Coronary artery (tissue), 2 donors: ENCODE results near the gene MROH2A.

Source experiments
- DNase-seq: peaks from one replicate; pipeline ENCODE4 v3.0.0-alpha.2; 2017; ENCODE audit warnings: low spot score
- H3K27ac ChIP-seq, 2 donors: fragments of 200-600 bp; sonication (generic); one replicate each; pipeline ENCODE4 v1.5.1; 2016 to 2019
- H3K4me3 ChIP-seq: fragments of 200-600 bp; sonication (generic); 2 replicates; pipeline ENCODE4 v1.5.1; 2016; ENCODE audit warnings: mild to moderate bottlenecking, moderate library complexity
- TF ChIP-seq, protein P1 (sequence below): fragments of 200-600 bp; sonication (generic); IDR thresholded peaks from one replicate; pipeline ENCODE4 v1.5.1; 2019; ENCODE audit warnings: antibody characterized with exemption

The MROH2A gene

DNA sequence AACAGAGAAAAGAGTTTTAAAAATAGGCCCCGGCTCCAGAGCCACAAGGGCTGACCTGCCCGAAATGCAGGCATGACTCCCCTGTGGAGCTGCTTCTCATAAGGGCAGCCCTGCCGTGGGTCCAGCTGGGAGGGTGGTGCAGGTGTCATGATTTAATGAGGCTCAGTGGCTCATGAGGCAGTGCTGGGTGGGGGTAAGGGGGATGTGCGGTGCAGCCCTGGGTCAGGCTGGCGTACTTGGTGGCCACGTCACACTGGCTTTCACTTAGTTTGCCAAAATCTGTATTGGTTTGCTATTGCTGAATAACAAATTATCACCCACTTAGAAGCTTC is 42.6 kb downstream of the MROH2A start:
- TF ChIP-seq, protein P1, sequence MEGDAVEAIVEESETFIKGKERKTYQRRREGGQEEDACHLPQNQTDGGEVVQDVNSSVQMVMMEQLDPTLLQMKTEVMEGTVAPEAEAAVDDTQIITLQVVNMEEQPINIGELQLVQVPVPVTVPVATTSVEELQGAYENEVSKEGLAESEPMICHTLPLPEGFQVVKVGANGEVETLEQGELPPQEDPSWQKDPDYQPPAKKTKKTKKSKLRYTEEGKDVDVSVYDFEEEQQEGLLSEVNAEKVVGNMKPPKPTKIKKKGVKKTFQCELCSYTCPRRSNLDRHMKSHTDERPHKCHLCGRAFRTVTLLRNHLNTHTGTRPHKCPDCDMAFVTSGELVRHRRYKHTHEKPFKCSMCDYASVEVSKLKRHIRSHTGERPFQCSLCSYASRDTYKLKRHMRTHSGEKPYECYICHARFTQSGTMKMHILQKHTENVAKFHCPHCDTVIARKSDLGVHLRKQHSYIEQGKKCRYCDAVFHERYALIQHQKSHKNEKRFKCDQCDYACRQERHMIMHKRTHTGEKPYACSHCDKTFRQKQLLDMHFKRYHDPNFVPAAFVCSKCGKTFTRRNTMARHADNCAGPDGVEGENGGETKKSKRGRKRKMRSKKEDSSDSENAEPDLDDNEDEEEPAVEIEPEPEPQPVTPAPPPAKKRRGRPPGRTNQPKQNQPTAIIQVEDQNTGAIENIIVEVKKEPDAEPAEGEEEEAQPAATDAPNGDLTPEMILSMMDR = no peak
- H3K4me3 ChIP-seq = no peak overlapping the region
- H3K27ac ChIP-seq = no peak overlapping the region
- peak; percentile 60 for DNase-seq

DNA sequence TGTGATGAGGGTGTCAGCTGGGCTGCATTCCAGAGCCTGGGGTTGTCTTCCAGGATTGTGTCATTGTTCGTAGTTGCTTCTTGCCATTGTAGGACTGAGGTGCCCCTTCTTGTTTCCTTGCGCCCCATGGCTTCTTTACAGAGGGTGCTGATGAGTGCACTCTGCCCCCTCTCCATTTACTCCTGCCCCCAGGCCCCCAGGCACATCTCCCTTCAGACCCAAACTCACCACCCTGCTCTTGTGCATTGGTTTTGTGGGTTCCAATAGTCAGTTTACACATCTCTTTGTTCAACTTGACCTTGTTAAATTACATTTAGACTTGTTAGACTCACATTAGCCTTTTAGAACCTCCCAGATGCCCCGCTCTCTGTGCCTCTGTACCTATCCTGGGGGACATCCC is 43.1 kb downstream of the MROH2A start:
- TF ChIP-seq, protein P1 = no peak
- no peak overlapping the region for H3K4me3 ChIP-seq
- H3K27ac ChIP-seq = no peak overlapping the region
- DNase-seq = peak; percentile 45

DNA sequence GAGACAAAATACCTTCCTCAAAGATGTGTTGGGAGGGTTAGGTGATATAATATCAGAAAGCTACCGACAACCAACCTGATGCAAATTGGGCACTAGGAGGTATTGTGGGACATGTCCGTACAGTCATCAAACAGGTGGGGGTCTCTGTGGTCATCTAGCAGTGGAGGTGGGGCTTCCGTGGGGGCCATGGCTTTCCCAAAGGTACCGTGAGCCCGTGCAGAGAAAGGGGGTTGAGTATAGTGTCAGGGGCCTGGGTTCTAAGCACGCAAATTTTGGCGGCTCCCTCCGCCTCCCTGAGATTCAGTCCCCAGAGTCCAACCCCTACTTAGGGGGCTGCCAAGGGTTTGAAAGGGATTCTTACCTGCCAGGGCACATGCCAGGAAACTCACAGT is 43.6 kb downstream of the MROH2A start:
- DNase-seq = no peak
- H3K4me3 ChIP-seq = no peak overlapping the region
- no peak overlapping the region for H3K27ac ChIP-seq
- TF ChIP-seq, protein P1 = no peak

DNA sequence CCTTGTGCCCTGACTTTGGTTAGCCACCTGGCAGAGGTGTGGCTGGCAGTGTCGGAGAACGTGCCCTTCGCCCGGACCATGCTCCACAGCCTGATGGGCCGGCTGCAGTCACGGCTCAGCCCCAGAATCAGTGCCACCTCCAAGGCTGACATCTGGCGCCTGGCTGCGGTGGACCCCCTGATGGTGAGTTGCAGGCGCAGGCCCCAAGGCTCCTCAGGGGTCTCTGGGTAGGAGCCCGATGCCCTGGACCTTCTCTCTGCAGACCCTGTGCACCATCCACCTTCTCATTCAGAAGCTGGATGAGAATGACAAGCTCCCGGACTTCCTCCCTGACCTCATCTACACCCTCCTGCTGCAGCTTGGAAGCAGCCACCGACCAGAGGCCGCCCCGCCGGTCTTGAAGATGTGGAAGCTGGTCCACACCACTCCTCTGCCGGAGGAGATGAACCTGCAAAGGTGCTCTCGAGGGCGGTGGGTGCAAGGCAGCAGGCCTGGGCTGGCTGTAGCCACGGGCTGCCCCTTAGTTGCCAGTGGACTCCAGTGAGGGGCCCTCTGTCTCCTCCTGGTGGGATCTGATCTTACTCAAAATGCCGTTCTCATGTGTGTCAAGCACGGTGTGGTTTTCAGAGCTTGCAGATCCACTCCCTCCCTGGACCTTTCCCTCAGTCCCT is 44.1 kb downstream of the MROH2A start:
- no peak overlapping the region for H3K4me3 ChIP-seq
- DNase-seq = peak; percentile 68
- no peak overlapping the region for H3K27ac ChIP-seq
- TF ChIP-seq, protein P1 = no peak

DNA sequence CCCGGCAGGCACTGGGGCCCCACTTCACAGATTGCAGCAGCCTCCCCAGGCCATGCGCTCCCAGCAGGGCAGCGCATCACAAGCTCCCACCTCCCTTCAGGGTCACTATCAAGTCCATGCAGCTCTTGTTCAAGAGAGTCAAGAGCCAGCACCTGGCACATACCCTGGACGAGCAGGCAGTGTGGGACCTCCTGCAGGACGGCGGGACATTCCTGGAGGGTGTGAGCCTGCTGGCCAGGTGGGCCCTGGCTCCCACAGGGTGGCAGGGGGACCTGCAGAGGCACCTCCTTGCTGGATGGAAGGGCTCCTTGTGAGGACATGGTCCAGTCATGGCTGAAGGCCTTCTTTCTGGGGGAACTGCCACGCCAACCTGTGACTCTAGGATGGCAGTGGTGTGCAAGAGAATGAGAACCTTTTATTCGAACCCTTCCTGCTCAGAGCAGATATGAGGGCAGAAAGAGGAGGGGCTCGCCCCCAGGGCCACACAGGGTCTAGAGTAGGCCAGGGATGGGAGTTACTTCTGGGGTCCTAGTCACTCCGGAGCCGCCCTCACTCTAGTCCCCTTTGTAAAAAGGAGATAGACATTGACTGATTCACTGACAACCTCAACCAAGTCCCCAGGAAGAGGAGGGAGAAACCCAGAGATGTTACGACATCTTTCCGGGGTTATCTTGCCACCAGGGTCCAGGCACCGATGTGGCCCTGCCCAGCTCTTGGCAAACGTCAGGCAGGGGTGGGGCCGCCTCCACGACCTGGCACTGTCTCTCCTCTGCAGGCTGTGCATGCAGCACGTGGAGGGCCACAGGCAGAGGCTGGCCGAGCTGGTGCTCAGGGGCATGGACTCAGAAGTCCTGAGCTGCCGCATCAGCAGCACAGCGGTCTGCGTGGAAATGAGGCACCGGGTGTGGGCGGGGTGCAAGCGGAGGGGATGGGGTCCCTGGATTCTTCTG is 44.9 kb downstream of the MROH2A start:
- no peak overlapping the region for H3K27ac ChIP-seq
- TF ChIP-seq, protein P1 = no peak
- H3K4me3 ChIP-seq = no peak overlapping the region
- peak; percentile 66 for DNase-seq

DNA sequence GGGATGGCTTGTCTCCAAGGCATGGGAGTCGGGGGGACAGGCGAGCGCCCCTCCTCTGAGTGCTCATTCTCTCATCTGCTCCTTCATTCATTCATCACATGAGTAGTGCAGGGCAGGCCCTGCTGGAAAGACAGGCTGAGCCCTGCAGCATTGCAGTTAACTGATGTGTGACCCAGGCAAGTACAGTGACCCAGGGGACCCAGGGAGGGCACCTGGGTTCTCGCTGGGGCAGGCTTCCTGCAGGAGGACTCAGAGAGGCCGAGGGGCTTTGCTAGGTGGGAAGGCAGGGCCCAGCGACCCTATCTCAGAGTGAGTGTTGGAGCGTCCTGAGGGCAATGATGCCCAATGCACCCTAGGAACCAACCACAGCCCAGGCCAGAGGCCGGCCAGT is 45.6 kb downstream of the MROH2A start:
- TF ChIP-seq, protein P1 = no peak
- H3K27ac ChIP-seq = no peak overlapping the region
- H3K4me3 ChIP-seq = no peak overlapping the region
- DNase-seq = peak; percentile 53
